Kidney (tissue), 14 donors: ENCODE data around the gene TEX54. TPM values are rescaled to one million over a fixed set of nuclear protein-coding genes. Genes with fewer than 3 reads are reported as not detected.
A peak's percentile ranks its signal among the peaks of the same experiment; 100 is the strongest.

Experiments used
- DNase-seq, 5 donors: peaks; one replicate each; pipeline ENCODE4 v3.0.0-alpha.2; 2013 to 2020
- FAIRE-seq: peaks from 2 replicates; lab custom pipeline; 2012; peaks lifted over from hg19 to GRCh38; lab: Jason Lieb, UNC
- H3K27ac ChIP-seq, 2 donors: one replicate each; pipeline ENCODE4 v1.7.0; 2013; ENCODE audit warnings: low read depth in 2 of 2, low read length in 2 of 2, inconsistent platforms in 1 of 2
- H3K27me3 ChIP-seq: one replicate; pipeline ENCODE4 v1.7.1; 2013; ENCODE audit warnings: low read length, inconsistent platforms; ENCODE audit not compliant: control insufficient read depth, insufficient read depth
- H3K36me3 ChIP-seq, 3 donors: one replicate each; pipeline versions ENCODE4 v1.7.0 to v1.7.1; 2013; ENCODE audit warnings: low read length in 3 of 3, control low read depth in 1 of 3, inconsistent platforms in 1 of 3; ENCODE audit not compliant: insufficient read depth in 3 of 3, control insufficient read depth in 2 of 3
- H3K4me1 ChIP-seq, 3 donors: one replicate each; pipeline versions ENCODE4 v1.7.0 to v1.7.1; 2013; ENCODE audit warnings: low read length in 3 of 3, inconsistent platforms in 1 of 3, low read depth in 1 of 3; ENCODE audit not compliant: control insufficient read depth in 2 of 3, insufficient read depth in 2 of 3
- H3K4me3 ChIP-seq, 3 donors: one replicate each; pipeline versions ENCODE4 v1.7.0 to v1.8.1; 2013; ENCODE audit warnings: low read length in 3 of 3, control low read depth in 1 of 3, inconsistent platforms in 1 of 3
- H3K9ac ChIP-seq, 3 donors: one replicate each; pipeline versions ENCODE4 v1.7.0 to v1.7.1; 2013; ENCODE audit warnings: low read length in 3 of 3, control low read depth in 1 of 3, inconsistent platforms in 1 of 3
- H3K9me3 ChIP-seq, 3 donors: one replicate each; pipeline versions ENCODE4 v1.7.0 to v1.7.1; 2013; ENCODE audit warnings: low read length in 3 of 3, control low read depth in 1 of 3, inconsistent platforms in 1 of 3; ENCODE audit not compliant: control insufficient read depth in 2 of 3, insufficient read depth in 1 of 3
- intact Hi-C: fragments of 100-400 bp; cut with DNase I; formaldehyde crosslinking; loops from one replicate; pipeline ENCODE4 v1.11.1; 2022
- polyA plus RNA-seq: library from polyadenylated mRNA; stranded (reverse); fragments of 350-450 nt; fragmentation: Illumina TruSeq; extraction: RNeasy Lipid Tissue Mini Kit (QIAGEN cat#74804); gene quantifications from one replicate; pipeline ENCODE4 v1.2.3, GENCODE V29; 2014; ENCODE audit warnings: low read depth, low replicate concordance; ENCODE audit not compliant: insufficient read depth
- total RNA-seq: library from RNA; stranded (reverse); fragmentation: NEBNext Ultra II Directional; extraction: Animal tissue kit (Norgen Biotek cat#: 25700); gene quantifications from one replicate; pipeline ENCODE4 v1.2.1, GENCODE V29; 2021
- TF ChIP-seq, protein P1 (sequence below): IDR thresholded peaks from 3 replicates; pipeline ENCODE4 v1.5.1; 2012; ENCODE audit warnings: mild to moderate bottlenecking, moderate library complexity, borderline replicate concordance; ENCODE audit not compliant: insufficient read depth; ENCODE audit errors: extremely low read depth
- donor health status: control.
- donor health status: control.
- donor health status: control.
- donor health status: control.
- donor health status: control.
- donor health status: DM: yes; HTN: yes; CAD: no.
- donor health status: Normal renal cell carcinoma (clear cell type).

The TEX54 gene
- total and polyA plus RNA-seq, 2 donors from 2014 or later: not detected

DNA sequence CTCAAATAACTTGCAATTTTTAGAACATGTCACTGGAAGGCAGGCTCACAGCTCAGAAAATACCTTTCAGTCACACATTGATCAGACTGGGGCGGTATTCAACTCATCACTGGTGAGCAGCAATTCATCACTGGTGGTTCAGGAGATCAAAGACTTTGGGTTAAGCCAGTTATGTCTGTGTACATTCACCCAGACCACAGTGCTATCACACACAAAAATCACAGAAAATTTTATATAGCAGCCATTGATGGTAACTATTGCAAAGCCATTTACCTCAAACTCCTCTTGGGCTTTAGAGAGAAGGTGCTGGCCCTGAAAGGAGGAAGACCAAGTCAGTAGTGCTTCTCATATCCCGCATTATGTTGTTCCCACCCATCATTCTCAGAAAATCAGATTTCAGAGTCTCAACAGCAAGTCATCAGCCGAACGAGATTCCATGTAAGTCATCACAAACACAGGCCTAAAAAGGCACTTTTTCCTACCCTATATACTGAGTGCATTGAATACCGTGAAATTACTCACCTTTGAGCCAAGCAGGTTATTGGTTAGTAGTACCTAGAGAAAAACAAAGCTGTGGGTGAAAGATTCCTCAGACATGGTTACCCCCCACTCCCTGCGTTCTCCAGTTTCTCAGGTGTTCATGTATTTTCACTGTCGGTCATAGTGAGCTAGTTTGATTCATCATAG is 20.8 kb upstream of the TEX54 start:
- H3K9me3 ChIP-seq: no peaks in the 10 kb centered on the region
- H3K4me3 ChIP-seq: peak overlapping the region; percentile 14 to 99 (median 89)
- H3K4me1 ChIP-seq: peaks cover 7 to 22% (median 9%) of the 10 kb centered on the region in 3 donors
- H3K27ac ChIP-seq: peak overlapping the region in 1 of 2 donors; percentile 13
- peaks cover 18 to 28% (median 18%) of the 10 kb centered on the region in 3 donors for H3K36me3 ChIP-seq
- DNase-seq: no peak
- no peaks in the 10 kb centered on the region for H3K27me3 ChIP-seq
- FAIRE-seq: no peak
- TF ChIP-seq, protein P1, sequence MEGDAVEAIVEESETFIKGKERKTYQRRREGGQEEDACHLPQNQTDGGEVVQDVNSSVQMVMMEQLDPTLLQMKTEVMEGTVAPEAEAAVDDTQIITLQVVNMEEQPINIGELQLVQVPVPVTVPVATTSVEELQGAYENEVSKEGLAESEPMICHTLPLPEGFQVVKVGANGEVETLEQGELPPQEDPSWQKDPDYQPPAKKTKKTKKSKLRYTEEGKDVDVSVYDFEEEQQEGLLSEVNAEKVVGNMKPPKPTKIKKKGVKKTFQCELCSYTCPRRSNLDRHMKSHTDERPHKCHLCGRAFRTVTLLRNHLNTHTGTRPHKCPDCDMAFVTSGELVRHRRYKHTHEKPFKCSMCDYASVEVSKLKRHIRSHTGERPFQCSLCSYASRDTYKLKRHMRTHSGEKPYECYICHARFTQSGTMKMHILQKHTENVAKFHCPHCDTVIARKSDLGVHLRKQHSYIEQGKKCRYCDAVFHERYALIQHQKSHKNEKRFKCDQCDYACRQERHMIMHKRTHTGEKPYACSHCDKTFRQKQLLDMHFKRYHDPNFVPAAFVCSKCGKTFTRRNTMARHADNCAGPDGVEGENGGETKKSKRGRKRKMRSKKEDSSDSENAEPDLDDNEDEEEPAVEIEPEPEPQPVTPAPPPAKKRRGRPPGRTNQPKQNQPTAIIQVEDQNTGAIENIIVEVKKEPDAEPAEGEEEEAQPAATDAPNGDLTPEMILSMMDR: no peak
- intact Hi-C loops: no loop called here
- peak overlapping the region; percentile 22 to 87 (median 30) for H3K9ac ChIP-seq

DNA sequence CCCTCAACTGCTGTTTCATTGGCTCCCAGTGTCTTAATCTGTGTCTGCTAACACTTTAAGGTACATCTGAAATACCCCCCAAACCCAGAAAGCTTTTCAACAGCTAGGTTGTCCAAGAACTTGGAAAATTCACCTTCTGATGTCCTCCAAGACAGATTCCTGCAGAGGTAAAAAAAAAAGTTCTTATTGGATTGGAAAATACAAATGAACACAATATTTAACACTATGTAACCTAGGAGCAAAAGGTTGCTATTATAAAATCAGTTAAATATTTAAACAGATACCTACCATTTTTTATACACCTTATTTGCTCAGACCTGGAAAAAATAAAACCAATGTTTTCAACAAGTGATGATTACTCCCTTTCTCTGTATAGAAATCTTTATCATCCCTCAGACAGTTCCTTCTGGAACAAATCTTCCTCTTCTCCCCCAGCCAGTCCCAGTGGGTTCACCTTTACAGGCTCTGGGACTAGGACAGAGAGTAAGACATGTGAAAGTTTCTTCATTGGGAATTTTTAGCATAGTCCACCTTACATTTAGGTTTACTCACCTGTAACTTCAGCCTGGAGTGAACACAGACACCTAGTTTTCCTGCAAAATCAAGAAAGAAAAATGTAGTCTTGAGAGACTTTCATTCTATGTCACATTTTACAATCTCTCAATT is 20.0 kb upstream of the TEX54 start:
- Histone ChIP-seq H3K36me3 (peaks cover 18 to 28% (median 18%) of the 10 kb centered on the region in 3 donors), H3K9me3 (no peaks in the 10 kb centered on the region), H3K9ac (no peak overlapping the region), H3K4me1 (peaks cover 7 to 22% (median 9%) of the 10 kb centered on the region in 3 donors), H3K4me3 (no peak overlapping the region), H3K27me3 (no peaks in the 10 kb centered on the region), H3K27ac (no peak overlapping the region)
- TF ChIP-seq, protein P1: no peak
- DNase-seq (no peak), FAIRE-seq (no peak)
- intact Hi-C loops: no loop called here

DNA sequence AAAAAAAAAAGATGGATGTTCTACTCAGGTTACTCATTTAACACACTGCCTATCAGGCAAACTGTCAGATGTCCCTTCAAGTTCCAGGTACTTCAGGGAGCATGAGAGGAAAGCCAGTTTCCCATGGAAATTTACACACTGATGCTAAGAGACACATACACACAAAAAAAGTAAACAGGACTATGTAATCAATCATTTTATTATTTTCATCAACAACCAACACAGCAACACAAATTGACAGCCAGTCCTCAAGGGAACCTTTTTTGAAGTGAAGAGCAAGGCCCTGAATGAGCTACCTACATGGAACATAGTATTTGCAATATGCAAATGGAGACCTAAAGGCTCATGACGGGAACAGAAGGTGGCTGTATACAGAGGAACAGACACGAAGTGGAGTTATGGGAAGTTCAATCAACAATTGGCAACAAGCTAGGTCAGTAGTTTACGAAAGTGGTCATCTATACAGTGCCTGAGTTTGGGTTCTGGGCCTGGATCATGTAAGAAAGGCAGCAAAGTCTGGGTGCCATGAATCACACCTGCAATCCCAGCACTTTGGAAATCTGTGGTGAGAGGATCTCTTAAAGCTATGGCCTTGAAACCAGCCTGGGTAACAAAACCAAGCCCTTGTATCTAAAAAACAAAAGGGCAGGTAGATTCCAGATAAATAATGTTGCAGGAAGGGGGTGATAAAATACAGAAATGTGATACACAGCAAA is 19.3 kb upstream of the TEX54 start:
- H3K9ac ChIP-seq: no peak overlapping the region
- peaks cover 7 to 22% (median 9%) of the 10 kb centered on the region in 3 donors for H3K4me1 ChIP-seq
- H3K27ac ChIP-seq: no peak overlapping the region
- H3K27me3 ChIP-seq: no peaks in the 10 kb centered on the region
- FAIRE-seq (no peak), DNase-seq (no peak)
- TF ChIP-seq, protein P1: no peak
- H3K9me3 ChIP-seq: no peaks in the 10 kb centered on the region
- intact Hi-C loops: no loop called here
- H3K4me3 ChIP-seq: no peak overlapping the region
- peaks cover 18 to 28% (median 18%) of the 10 kb centered on the region in 3 donors for H3K36me3 ChIP-seq
